Thyroid gland (tissue), 4 donors: Measurements from ENCODE around the gene BTN1A1.

Source experiments
- CTCF ChIP-seq, 6 experiments: fragments of 200-600 bp in 3 of 6; fragments of 450-650 bp in 3 of 6; sonication (generic) in 3 of 6; IDR thresholded peaks; one replicate each; pipeline ENCODE4 v1.5.1; 2016 to 2019; ENCODE audit warnings: antibody characterized with exemption in 6 of 6, mild to moderate bottlenecking in 2 of 6, inconsistent platforms in 1 of 6, moderate library complexity in 1 of 6
- POLR2A ChIP-seq, 2 donors: fragments of 450-650 bp; IDR thresholded peaks; one replicate each; pipeline ENCODE4 v1.6.1; 2017; ENCODE audit warnings: antibody characterized with exemption in 2 of 2, mild to moderate bottlenecking in 2 of 2, moderate library complexity in 1 of 2

- TF ChIP-seq CTCF (IDR thresholded peaks at IDR 0.05) (no peak), POLR2A (IDR thresholded peaks at IDR 0.05) (no peak)
These were observed 16.4 kb upstream of the BTN1A1 start for GRCh38 chr6:26483727-26484126.
